Caco-2 (cell line): ENCODE results near the gene RFC3. TPM values are rescaled to one million over a fixed set of nuclear protein-coding genes. Genes with fewer than 3 reads are reported as not detected.

Source experiments
- Bru-seq: library from RNA; stranded (reverse); fragments of 400-500 nt; gene quantifications from one replicate; lab custom pipeline; 2021; lab: Mats Ljungman, UMichigan
- BruChase-seq, 2 experiments: library from RNA; stranded (reverse); fragments of 400-500 nt; gene quantifications; one replicate each; lab custom pipeline; 2021; lab: Mats Ljungman, UMichigan
- BruUV-seq: library from RNA; stranded (reverse); fragments of 400-500 nt; replicated peaks from 2 replicates; lab custom pipeline; 2021; lab: Mats Ljungman, UMichigan
- CTCF ChIA-PET: fragments of 300-600 bp; sonication (Branson Sonifier 250); formaldehyde crosslinking; loops from one replicate; lab custom pipeline; 2022; ENCODE audit warnings: antibody characterized with exemption; lab: Charles Lee
- POLR2A ChIA-PET: fragments of 300-600 bp; sonication (Branson Sonifier 250); formaldehyde crosslinking; loops from one replicate; lab custom pipeline; 2022; ENCODE audit warnings: antibody characterized with exemption; lab: Charles Lee
- DNase-seq, 2 experiments: peaks; one replicate each; pipeline versions ENCODE4 v3.0.0 to v3.0.0-alpha.2; 2020 to 2022
- H3K27me3 ChIP-seq: replicated peaks from 2 replicates; pipeline ENCODE4 v1.6.0; 2011; ENCODE audit warnings: low read length; ENCODE audit not compliant: control insufficient read depth, insufficient read depth
- H3K36me3 ChIP-seq: 2 replicates; pipeline ENCODE4 v1.5.1; 2011; ENCODE audit warnings: low read length; ENCODE audit not compliant: control insufficient read depth, insufficient read depth
- H3K4me1 ChIP-seq: fragments of 250-450 bp; sonication (Bioruptor Pico); 2 replicates; pipeline ENCODE4 v1.5.1; 2020; ENCODE audit warnings: mild to moderate bottlenecking
- H3K4me3 ChIP-seq: 2 replicates; pipeline ENCODE4 v1.5.1; 2011; ENCODE audit warnings: low read depth, mild to moderate bottlenecking, control low read depth, low read length
- H3K9me3 ChIP-seq: fragments of 250-450 bp; sonication (Bioruptor Pico); 2 replicates; pipeline ENCODE4 v1.5.1; 2020; ENCODE audit warnings: mild to moderate bottlenecking, moderate library complexity
- H3K27ac Mint-ChIP-seq: one replicate; pipeline ENCODE4 v1.8.0; 2022; ENCODE audit warnings: mixed read lengths; ENCODE audit not compliant: unreplicated experiment
- H3K27me3 Mint-ChIP-seq: one replicate; pipeline ENCODE4 v1.8.0; 2022; ENCODE audit warnings: mixed read lengths; ENCODE audit not compliant: insufficient read depth, unreplicated experiment
- H3K36me3 Mint-ChIP-seq: one replicate; pipeline ENCODE4 v1.8.0; 2022; ENCODE audit warnings: mild to moderate bottlenecking, mixed read lengths; ENCODE audit not compliant: insufficient read depth, unreplicated experiment
- H3K4me1 Mint-ChIP-seq: one replicate; pipeline ENCODE4 v1.8.0; 2022; ENCODE audit warnings: low read depth, mixed read lengths; ENCODE audit not compliant: unreplicated experiment
- H3K4me3 Mint-ChIP-seq: one replicate; pipeline ENCODE4 v1.8.0; 2022; ENCODE audit warnings: mild to moderate bottlenecking, moderate library complexity, mixed read lengths; ENCODE audit not compliant: unreplicated experiment
- H3K9me3 Mint-ChIP-seq: one replicate; pipeline ENCODE4 v1.8.0; 2022; ENCODE audit warnings: mixed read lengths; ENCODE audit not compliant: unreplicated experiment
- intact Hi-C: fragments of 100-400 bp; cut with micrococcal nuclease; formaldehyde crosslinking; loops from one replicate; pipeline ENCODE4 v1.10.0; 2022; ENCODE audit not compliant: unreplicated experiment
- long read RNA-seq: library from polyadenylated mRNA; stranded (forward); transcript quantifications from one replicate; pipeline ENCODE4 v2.0.0, GENCODE V29; 2022
- total RNA-seq: library from RNA; stranded (reverse); gene quantifications from 2 replicates; pipeline ENCODE4 v1.2.3, GENCODE V29; 2022
- TF ChIP-seq, protein P1 (sequence below), 2 experiments: fragments of 200-600 bp in 1 of 2; IDR thresholded peaks; 1 replicate in 1 of 2; 2 replicates in 1 of 2; pipeline versions ENCODE4 v1.5.1 to v1.8.0; 2011 to 2022; ENCODE audit warnings: antibody characterized with exemption in 1 of 2, control low read depth in 1 of 2, inconsistent platforms in 1 of 2, low read depth in 1 of 2, low read length in 1 of 2, mild to moderate bottlenecking in 1 of 2, moderate library complexity in 1 of 2; ENCODE audit not compliant: insufficient read depth in 1 of 2, severe bottlenecking in 1 of 2, unreplicated experiment in 1 of 2

RFC3 gene, protein sequence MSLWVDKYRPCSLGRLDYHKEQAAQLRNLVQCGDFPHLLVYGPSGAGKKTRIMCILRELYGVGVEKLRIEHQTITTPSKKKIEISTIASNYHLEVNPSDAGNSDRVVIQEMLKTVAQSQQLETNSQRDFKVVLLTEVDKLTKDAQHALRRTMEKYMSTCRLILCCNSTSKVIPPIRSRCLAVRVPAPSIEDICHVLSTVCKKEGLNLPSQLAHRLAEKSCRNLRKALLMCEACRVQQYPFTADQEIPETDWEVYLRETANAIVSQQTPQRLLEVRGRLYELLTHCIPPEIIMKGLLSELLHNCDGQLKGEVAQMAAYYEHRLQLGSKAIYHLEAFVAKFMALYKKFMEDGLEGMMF
- total RNA-seq (46.4 and 50.2 TPM in 2 replicates), Bru-seq, nascent RNA (percentile 76 among the genes with signal in this experiment), BruChase-seq, experiment 1, labeled RNA remaining after a 2-hour chase (percentile 90 among the genes with signal in this experiment), BruChase-seq, experiment 2, labeled RNA remaining after a 6-hour chase (percentile 82 among the genes with signal in this experiment)
- long read RNA-seq, transcript RFC3-201 (9 exons, 2,402 nt) = major isoform, 141 of 154 reads
- long read RNA-seq, partial matches to known transcripts = 5 of 154 reads
- long read RNA-seq, other reads (novel, unspliced or antisense) = 7 of 154 reads

DNA sequence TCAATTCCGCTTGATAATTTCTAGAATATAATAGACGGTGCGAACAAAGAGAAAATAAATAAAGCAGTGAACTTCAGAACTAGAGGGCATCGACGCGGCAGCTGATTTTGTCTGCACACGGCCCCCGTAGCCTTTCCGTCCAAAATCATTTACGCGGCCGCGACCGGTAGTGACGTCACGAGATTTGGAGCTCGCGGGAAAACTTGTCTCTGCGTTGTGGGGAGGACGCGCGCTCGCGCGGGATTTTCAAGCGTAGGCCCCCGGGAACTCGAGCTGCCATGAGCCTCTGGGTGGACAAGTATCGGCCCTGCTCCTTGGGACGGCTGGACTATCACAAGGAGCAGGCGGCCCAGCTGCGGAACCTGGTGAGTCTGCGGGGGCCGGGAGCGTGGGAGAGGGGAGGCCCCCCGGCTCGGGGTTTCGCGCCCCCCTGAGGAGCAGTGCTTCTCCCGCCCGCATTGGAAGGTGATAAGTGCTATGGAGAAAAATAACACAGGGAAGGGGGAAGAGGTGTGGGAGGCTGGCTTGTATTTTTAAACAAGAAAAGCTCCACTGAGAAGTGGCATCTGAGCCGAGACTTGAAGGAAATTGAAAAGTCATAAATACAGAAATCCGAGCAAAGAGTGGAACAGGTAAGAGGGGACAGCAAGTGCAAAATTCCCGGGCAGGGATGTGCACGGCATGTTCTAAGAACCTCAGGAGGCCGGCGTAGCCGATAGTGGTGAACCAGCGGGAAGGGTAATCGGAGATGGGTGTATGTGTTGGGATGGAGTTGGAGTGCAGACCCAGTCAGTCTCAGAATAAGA lies at the start of gene RFC3:
RFC3 (plus strand) TSS at position 249 of the 806 bp plus-strand sequence; CDS start at position 279, 30 bp downstream.
- H3K36me3 Mint-ChIP-seq = peaks cover 27% of the 10 kb centered on the region
- H3K27ac Mint-ChIP-seq = peak within 1 kb of the TSS; percentile 91
- TF ChIP-seq, protein P1, sequence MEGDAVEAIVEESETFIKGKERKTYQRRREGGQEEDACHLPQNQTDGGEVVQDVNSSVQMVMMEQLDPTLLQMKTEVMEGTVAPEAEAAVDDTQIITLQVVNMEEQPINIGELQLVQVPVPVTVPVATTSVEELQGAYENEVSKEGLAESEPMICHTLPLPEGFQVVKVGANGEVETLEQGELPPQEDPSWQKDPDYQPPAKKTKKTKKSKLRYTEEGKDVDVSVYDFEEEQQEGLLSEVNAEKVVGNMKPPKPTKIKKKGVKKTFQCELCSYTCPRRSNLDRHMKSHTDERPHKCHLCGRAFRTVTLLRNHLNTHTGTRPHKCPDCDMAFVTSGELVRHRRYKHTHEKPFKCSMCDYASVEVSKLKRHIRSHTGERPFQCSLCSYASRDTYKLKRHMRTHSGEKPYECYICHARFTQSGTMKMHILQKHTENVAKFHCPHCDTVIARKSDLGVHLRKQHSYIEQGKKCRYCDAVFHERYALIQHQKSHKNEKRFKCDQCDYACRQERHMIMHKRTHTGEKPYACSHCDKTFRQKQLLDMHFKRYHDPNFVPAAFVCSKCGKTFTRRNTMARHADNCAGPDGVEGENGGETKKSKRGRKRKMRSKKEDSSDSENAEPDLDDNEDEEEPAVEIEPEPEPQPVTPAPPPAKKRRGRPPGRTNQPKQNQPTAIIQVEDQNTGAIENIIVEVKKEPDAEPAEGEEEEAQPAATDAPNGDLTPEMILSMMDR (IDR thresholded peaks at IDR 0.05; ENCODE audit: insufficient read depth in 1 of 2, low read depth in 1 of 2, low read length in 1 of 2, severe bottlenecking in 1 of 2, unreplicated experiment in 1 of 2) = peak in 1 of 2 experiments; percentile 2
- Histone ChIP-seq H3K27me3 (no peaks in the 10 kb centered on the region), H3K36me3 (no peaks in the 10 kb centered on the region; the same call in 1 of the 2 replicates), H3K9me3 (no peaks in the 10 kb centered on the region), H3K4me3 (peak within 1 kb of the TSS; percentile 83), H3K4me1 (peaks cover 4% of the 10 kb centered on the region; the same call in 1 of the 2 replicates)
- no peaks in the 10 kb centered on the region for H3K4me1 Mint-ChIP-seq
- intact Hi-C loops = loop anchor here (2.0 to 5.0 kb wide), 2 partner anchors 55 to 259 kb away; no protein-coding TSS in a partner anchor
- peak; percentile 94 to 96 for DNase-seq
- BruUV-seq = TSS peak; percentile 64
- ChIA-PET CTCF (no interaction called here), POLR2A (interaction anchor here (0.9 to 1.0 kb wide), 2 partner anchors 151 to 275 kb away, joined by 3 to 6 read pairs; no protein-coding TSS in a partner anchor)
- peak within 1 kb of the TSS; percentile 82 for H3K4me3 Mint-ChIP-seq
- H3K27me3 Mint-ChIP-seq = no peaks in the 10 kb centered on the region
- no peaks in the 10 kb centered on the region for H3K9me3 Mint-ChIP-seq

DNA sequence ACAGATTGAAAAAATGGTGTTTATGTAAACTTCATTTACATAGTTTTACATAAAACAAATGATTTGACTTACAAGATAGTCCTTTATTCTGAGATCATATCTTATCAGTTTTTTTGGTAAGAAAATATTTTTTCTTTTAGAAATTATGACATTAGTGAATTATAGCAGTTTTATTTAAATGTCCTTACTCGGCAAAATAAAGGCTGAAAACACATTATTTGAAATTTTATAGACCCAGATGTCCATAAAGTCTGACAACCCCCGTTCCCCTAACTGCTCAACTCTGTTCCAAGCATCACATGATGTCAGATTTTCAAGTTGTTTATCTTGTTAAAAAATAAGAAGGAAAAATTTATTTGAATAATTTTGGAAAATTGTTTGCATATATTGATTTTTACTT lies 46.7 kb upstream of the RFC3 start:
- Histone ChIP-seq H3K4me1 (no peaks in the 10 kb centered on the region), H3K9me3 (no peaks in the 10 kb centered on the region), H3K27me3 (no peaks in the 10 kb centered on the region), H3K4me3 (no peak overlapping the region), H3K36me3 (no peaks in the 10 kb centered on the region)
- no peak overlapping the region for H3K27ac Mint-ChIP-seq
- H3K36me3 Mint-ChIP-seq = no peaks in the 10 kb centered on the region
- no peaks in the 10 kb centered on the region for H3K4me1 Mint-ChIP-seq
- no peak for DNase-seq
- peaks cover 5% of the 10 kb centered on the region for H3K27me3 Mint-ChIP-seq
- TF ChIP-seq, protein P1 (IDR thresholded peaks at IDR 0.05; ENCODE audit: insufficient read depth in 1 of 2, low read depth in 1 of 2, low read length in 1 of 2, severe bottlenecking in 1 of 2, unreplicated experiment in 1 of 2) = no peak
- intact Hi-C loops = no loop called here
- no peaks in the 10 kb centered on the region for H3K9me3 Mint-ChIP-seq
- H3K4me3 Mint-ChIP-seq = no peak overlapping the region
- no TSS peak for BruUV-seq
- ChIA-PET POLR2A (no interaction called here), CTCF (no interaction called here)
